GM21576 (cell line): ENCODE results near the gene MYH6.

Experiments
- ATAC-seq: cut with Tn5 transposase; IDR thresholded peaks from one replicate; pipeline ENCODE4 v1.9.1; 2021; ENCODE audit warnings: mild to moderate bottlenecking, moderate library complexity; ENCODE audit not compliant: unreplicated experiment

The MYH6 gene

DNA sequence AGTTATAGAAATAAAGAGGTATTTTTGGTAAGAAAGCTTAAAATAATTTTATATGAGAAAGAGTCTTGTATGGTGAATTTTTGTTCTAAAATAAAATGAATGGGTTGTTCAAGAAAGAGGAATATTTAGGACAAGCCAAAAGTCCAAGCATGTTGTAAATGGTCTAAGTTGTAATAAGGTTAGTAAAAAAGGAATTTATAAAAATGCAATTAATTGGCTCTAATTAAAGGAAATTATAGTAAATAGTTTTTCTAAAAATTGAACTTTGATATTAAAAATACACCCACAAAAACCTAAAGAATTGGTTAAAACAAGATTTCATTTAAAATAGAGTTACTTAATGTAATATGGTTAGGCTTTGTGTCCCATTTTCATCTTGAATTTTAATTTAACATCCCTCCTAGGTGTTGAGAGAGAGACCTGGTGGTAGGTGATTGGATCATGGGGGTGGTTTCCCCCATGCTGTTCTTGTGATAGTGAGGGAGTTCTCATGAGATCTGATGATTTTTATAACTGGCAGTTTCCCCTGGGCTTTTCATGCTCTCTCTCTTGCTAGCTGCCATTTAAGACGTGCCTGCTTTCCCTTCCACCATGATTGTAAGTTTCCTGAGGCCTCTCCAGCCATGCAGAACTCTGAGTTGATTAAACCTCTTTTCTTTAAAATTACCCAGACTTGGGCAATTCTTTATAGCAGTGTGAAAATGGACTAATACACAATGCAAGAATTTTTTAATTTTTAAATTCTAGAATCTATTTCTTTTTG is 68.4 kb downstream of the MYH6 start:
- ATAC-seq, result no peak

DNA sequence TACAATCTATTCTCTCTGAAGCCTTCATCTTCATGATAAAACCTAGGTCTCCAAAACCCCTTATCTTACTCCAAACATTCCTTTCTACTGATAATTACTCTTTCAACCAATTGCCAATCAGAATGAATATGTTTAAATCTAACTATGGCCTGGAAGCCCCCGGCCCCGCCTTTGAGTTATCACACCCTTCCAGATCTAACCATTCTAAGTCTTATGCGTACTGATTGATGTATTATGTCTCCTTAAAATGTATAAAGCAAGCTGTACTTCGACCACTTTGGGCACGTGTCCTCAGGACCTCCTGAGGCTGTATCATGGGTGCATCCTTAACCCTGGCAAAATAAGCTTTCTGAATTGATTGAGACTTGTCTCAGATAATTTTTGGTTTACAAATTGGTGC is 72.5 kb downstream of the MYH6 start:
- no peak for ATAC-seq
